ENCODE results near the gene RFX7.

GRCh38 chr15:56286213-56286612 is 42.5 kb upstream of the RFX7 start:
- TF ChIP-seq POLR2A (IDR thresholded peaks at IDR 0.05; ENCODE audit: extremely low read depth, insufficient read length) (no peak), MAX (IDR thresholded peaks at IDR 0.05; ENCODE audit: low read depth, low read length) (no peak)
- TF ChIP-seq, protein P1, sequence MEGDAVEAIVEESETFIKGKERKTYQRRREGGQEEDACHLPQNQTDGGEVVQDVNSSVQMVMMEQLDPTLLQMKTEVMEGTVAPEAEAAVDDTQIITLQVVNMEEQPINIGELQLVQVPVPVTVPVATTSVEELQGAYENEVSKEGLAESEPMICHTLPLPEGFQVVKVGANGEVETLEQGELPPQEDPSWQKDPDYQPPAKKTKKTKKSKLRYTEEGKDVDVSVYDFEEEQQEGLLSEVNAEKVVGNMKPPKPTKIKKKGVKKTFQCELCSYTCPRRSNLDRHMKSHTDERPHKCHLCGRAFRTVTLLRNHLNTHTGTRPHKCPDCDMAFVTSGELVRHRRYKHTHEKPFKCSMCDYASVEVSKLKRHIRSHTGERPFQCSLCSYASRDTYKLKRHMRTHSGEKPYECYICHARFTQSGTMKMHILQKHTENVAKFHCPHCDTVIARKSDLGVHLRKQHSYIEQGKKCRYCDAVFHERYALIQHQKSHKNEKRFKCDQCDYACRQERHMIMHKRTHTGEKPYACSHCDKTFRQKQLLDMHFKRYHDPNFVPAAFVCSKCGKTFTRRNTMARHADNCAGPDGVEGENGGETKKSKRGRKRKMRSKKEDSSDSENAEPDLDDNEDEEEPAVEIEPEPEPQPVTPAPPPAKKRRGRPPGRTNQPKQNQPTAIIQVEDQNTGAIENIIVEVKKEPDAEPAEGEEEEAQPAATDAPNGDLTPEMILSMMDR (IDR thresholded peaks at IDR 0.05; ENCODE audit: low read depth, low read length): peak; percentile 34

Data from NB4 (cell line).